GM19372 (cell line): Measurements from ENCODE around the gene MEGF6.

Source experiments
- ATAC-seq: cut with Tn5 transposase; IDR thresholded peaks from one replicate; pipeline ENCODE4 v1.9.1; 2021; ENCODE audit warnings: mild to moderate bottlenecking, low read depth, moderate library complexity; ENCODE audit not compliant: unreplicated experiment

Gene MEGF6

DNA sequence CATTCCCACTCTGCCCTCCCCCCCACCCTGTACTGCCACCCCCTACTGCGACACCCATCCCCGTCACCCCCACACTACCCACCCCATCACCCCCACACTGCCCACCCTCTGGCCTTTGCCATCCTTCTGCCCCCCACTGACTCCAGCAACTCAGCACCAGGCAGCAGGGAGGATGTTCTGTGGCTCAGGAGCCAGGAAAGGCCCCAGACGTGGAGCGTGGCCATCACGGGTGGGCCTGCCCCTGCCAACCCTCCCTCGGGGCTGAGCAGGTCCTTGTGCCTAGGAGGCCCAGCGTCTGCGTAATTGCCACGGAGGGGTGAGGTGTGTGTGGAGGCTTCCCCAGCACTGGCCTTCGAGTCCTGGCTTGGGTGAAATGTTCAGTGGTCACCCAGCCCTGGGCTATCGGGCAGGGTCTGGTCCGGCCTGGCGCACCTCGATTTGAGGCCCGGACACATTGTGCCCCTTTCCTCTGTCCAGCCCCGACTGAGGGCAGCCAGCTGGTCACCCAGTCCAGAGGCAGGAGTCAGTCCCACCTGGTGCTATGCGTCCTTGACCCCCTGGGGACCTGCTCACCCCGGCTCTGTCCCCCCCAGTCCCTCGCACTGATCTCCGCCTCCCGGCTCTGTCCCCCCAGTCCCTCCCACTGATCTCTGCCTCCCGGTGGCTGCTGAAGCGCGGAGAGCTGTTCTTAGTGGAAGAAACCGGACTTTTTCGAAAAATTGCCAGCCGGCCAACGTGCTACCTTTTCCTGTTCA is 133.9 kb downstream of the MEGF6 start:
- ATAC-seq, result no peak

- ATAC-seq, result no peak
Observed at GRCh38 chr1:3476666-3477065, 134.6 kb downstream of the MEGF6 start.

DNA sequence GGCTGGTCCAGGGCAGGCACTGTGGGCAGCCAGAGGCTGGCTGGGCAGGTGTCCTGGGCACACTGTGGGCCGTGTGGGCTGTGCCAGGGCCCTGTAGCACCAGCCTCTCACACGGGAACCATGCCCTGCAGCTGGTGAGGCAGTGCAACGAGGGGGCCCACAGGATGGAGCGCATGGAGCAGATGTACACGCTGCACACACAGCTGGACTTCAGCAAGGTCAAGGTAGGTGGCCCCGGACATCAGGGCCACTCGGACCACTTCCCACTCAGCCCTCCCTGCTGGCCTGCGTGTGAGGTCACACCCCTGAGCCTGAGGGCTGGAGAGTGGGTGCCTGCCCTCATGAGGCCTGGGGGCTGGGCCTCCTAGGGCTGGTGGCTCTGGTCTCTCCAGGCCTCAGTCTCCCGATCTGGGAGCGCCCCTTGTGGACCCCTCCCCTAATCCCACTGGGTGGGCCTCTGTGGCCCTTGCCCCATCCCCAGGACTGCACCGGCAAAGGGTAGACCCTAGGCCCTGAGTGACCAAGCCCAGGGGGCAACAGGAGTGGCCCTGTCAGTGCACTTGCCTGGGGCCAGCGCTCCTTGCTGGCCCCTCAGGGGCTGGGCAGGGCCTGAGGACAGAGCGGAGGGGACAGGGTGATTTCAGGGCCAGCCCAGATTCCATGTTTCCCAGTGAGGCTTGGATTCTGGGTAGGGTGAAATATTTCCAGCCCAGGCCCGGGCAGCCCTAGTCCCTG is 135.3 kb downstream of the MEGF6 start:
- ATAC-seq, result no peak

DNA sequence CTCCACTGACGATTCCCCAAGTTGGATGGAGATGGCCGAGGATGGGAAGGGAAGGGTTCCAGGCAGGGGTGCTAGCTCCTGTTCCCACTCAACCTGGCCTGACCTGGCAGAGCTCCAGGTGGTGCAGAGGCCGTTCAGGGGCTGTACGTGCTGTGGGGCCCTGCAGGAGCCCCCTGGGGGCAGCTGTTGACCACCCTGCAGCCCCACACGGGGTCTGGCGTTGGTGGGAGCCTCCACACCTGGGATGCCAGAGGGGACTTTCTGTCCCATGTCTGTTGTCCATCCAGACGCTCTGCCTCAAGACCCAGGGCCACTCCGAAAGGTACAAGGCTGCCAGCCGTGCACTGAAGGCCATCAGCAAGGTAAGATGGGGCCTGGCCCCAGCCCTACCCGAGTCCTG is 136.9 kb downstream of the MEGF6 start:
- no peak for ATAC-seq

DNA sequence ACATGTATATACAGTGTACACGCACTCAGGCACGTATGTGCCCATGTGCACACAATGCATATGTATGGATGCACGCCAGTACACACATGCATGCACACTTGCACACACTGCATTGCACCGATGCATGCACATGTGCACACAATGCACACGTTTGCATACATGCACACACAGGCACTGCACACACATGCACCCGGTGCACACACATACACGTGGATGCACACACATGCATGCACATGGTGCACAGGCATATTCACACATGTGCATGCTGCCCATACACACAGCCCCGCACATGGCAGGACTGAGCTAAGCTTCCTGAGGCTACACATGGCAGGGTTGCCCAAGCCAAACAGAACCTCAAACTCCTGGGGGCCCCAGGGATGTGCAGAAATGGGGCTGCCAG is 137.3 kb downstream of the MEGF6 start:
- ATAC-seq, result no peak

GRCh38 chr1:3473381-3473844 is 137.9 kb downstream of the MEGF6 start:
- ATAC-seq, result no peak

DNA sequence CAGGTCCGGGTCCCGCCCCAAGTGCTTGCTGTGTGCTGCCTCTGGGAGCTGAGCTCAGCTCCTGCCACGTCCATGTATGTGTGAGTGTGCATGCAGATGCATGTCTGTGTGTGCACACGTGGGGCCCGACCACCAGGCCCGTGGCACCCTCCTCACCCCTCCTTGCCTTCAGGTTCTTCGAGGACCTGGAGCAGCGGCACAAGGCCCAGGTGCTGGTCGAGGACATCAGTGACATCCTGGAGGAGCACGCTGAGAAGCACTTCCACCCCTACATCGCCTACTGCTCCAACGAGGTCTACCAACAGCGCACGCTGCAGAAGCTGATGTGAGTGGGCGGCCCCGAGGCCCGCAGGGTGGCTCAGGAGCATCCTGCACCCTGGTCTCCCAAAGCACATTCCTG is 138.4 kb downstream of the MEGF6 start:
- ATAC-seq, result no peak

GRCh38 chr1:3472088-3472850 is 139.0 kb downstream of the MEGF6 start:
- no peak for ATAC-seq

- ATAC-seq, result no peak
Observed at GRCh38 chr1:3471356-3472087, 139.8 kb downstream of the MEGF6 start.

DNA sequence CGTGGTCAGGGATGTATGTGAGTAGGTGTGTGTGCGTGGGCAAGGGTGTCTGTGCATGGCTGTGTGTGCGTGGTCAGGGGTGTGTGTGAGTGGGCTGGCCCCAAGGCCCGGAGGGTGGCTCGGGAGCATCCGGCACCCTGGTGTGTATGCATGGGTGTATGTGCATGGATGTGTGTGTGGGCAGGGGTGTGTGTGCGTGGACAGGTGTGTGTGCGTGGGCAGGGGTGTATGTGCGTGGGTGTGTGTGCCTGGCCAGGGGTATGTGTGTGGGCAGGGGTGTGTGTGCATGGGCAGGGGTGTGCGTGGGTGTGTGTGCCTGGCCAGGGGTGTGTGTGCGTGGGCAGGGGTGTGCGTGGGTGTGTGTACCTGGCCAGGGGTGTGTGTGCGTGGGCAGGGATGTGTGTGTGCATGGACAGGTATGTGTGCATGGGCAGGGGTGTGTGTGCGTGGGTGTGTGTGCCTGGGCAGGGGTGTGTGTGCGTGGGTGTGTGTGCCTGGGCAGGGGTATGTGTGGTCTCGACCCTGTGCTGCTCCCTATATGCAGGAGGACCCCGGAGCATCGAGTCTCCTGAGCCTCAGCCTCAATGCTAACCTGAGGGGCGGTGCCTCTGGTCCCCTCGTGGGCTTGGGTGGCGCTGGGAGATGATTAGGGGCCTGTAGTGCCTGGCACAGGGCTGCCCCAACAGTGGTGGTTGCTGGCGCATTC is 140.5 kb downstream of the MEGF6 start:
- no peak for ATAC-seq

DNA sequence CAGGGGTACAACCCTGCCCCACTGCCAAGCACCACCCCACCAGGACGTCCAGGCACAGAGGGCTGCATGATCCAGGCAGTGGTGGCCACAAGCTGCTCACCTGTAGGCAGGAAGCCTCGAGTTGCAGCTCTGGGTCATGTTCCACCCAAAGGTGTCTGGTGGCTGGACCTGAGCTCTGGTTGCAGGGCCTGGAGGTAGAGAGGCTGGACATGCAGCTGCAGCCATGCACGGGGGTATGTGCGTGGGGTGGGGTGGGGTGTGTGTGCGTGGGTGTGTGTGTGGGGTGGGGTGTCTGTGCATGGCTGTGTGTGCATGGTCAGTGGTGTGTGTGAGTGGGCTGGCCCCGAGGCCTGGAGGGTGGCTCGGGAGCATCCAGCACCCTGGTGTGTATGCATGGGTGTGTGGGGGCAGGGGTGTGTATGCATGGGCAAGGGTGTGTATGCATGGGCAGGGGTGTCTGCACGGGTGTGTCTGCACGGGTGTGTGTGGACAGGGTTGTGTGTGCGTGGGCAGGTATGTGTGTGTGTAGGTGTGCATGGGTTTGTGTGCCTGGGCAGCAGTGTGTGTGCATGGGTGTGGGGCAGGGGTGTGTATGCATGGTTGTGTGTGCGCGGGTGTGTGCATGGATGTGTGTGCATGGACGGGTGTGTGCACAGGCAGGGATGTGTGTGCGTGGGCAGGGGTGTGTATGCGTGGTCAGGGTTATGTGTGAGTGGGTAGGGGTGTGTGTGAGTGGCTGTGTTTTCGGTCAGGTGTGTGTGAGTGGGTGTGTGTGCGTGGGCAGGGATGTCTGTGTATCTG is 141.3 kb downstream of the MEGF6 start:
- no peak for ATAC-seq

DNA sequence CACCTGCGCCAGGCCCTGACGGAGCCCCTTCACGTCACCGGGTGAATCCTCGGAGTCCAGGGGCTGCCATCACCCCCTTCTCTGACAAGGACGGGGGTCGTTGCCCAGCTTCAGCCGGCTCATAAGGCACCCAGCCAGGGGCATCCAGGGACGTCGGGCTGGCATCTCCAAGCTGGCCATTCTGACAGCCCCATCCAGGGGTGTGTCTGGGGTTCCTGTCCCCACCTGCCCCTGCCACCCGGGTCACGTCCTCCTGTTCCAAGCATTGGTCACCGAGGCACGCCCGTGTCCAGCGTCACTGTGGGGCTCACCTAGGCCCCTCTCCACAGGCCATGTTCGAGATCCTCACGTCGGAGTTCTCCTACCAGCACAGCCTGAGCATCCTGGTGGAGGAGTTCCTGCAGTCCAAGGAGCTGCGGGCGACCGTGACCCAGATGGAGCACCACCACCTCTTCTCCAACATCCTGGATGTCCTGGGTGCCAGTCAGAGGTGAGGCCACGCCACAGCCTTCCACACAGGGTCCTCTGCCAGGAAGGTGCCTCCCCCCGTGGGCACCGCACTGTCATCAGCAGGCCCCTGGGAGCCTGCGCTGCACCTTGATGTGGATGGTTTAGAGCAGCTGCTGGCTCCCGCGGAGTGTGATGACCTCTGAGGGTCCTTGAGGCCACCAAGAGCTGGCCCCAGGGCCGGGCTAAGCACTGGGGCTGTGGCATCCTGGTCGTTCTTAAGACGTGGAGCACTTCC is 142.0 kb downstream of the MEGF6 start:
- no peak for ATAC-seq

GRCh38 chr1:3468236-3469103 is 142.8 kb downstream of the MEGF6 start:
- no peak for ATAC-seq

- no peak for ATAC-seq
Observed at GRCh38 chr1:3467096-3468036, 143.9 kb downstream of the MEGF6 start.

DNA sequence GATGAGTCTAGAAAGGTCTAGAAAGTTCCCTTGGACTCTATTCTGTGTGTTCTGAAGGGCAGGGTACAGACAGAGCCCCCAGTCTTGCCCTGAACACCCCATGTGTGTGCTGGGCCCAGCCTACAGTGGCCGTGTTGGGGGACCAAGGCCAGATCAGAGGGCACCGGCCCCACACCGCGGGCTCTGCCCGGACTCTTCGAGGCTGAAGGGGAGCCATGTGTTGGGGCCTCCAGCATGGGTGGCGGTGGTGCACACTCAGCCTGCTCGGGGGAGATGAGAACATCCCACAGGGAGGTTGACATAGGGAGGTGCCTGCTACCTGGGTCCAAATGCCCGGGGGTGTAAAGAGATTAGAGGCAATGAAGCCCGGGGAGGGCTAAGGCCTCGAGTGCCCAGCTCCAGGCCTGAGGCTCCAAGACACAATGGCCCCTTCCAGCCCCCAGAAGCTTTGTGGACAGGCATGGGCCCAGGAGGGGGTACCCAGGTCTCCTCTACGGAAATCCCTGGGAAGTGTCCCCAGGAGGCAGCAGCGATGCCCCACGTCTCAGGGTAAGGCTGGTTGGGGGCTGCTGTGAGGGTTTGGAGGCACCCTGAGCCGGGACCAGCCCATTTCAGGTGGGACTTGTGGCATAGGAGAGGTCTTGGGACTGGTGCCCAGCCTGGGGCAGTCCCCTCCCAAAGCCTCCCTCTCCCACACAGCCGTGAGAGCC is 144.8 kb downstream of the MEGF6 start:
- no peak for ATAC-seq

DNA sequence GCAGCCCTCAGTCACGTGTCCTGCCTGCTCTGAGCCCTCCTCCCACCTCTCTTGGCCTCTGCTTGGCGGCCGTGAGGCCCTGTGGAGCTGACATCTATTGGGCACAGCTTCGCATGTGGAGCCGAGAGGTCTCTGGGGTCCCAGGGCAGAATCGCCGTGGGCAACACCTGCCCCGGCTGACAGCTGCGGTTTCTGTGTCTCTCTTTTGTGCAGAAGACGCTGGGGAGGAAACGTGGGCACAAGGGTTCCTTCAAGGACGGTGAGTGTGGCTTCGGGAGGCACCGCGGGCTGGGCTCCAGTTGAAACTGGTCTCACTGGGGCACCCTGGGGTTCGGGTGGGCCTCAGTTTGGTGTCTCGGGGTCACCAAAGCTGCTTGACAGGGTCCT is 145.4 kb downstream of the MEGF6 start:
- no peak for ATAC-seq
